HepG2 (cell line): ENCODE data around the gene HERC5. TPM values are rescaled to one million over a fixed set of nuclear protein-coding genes. Genes with fewer than 3 reads are reported as not detected.

Experiments used
- EP300 ChIP-seq, 3 experiments: sonication (generic) in 1 of 3; formaldehyde crosslinking in 1 of 3; IDR thresholded peaks; 2 replicates each; pipeline versions ENCODE4 v1.5.1 to v1.6.1; 2011 to 2020; ENCODE audit warnings: low read depth in 2 of 3, low read length in 2 of 3, borderline replicate concordance in 1 of 3, improper control_type of control experiment in 1 of 3, mild to moderate bottlenecking in 1 of 3, missing genetic modification reagents in 1 of 3, moderate library complexity in 1 of 3
- FOXA3 ChIP-seq: IDR thresholded peaks from 2 replicates; pipeline ENCODE4 v1.6.1; 2016; ENCODE audit warnings: missing genetic modification reagents, missing compliant biosample characterization
- FOXM1 ChIP-seq: sonication (generic); formaldehyde crosslinking; IDR thresholded peaks from 2 replicates; pipeline ENCODE4 v1.5.0; 2020; ENCODE audit warnings: missing genetic modification reagents
- HOMEZ ChIP-seq: IDR thresholded peaks from 2 replicates; pipeline ENCODE4 v1.6.1; 2016; ENCODE audit warnings: low read depth
- MAFF ChIP-seq: IDR thresholded peaks from 2 replicates; pipeline ENCODE4 v1.6.1; 2011; ENCODE audit warnings: low read depth, low read length, improper control_type of control experiment
- MAFK ChIP-seq, 2 experiments: IDR thresholded peaks in 1 of 2; conservative IDR thresholded peaks in 1 of 2; 2 replicates each; pipeline ENCODE4 v1.6.1; 2011; ENCODE audit warnings: improper control_type of control experiment in 2 of 2, low read length in 2 of 2
- MZF1 ChIP-seq: sonication (generic); formaldehyde crosslinking; IDR thresholded peaks from 2 replicates; pipeline ENCODE4 v1.8.1; 2023; ENCODE audit warnings: mild to moderate bottlenecking, missing genetic modification reagents, borderline replicate concordance
- SALL1 ChIP-seq: sonication (generic); formaldehyde crosslinking; IDR thresholded peaks from 2 replicates; pipeline ENCODE4 v1.8.0; 2022; ENCODE audit warnings: mild to moderate bottlenecking, missing genetic modification reagents
- SOX13 ChIP-seq, 3 experiments: fragments of 450-650 bp in 1 of 3; sonication (generic) in 1 of 3; formaldehyde crosslinking in 1 of 3; IDR thresholded peaks in 2 of 3; conservative IDR thresholded peaks in 1 of 3; 2 replicates each; pipeline versions ENCODE4 v1.5.0 to v1.6.1; 2016 to 2020; ENCODE audit warnings: antibody characterized with exemption in 1 of 3, mild to moderate bottlenecking in 1 of 3, missing compliant biosample characterization in 1 of 3, missing genetic modification reagents in 1 of 3, moderate library complexity in 1 of 3
- THRA ChIP-seq: sonication (generic); formaldehyde crosslinking; IDR thresholded peaks from 2 replicates; pipeline ENCODE4 v1.4.0; 2020; ENCODE audit warnings: missing genetic modification reagents, borderline replicate concordance
- ZFP36 ChIP-seq: fragments of 150-350 bp; IDR thresholded peaks from 2 replicates; pipeline ENCODE4 v1.6.1; 2018; ENCODE audit warnings: borderline replicate concordance, low read length, low read depth; ENCODE audit not compliant: partially characterized antibody
- ZNF230 ChIP-seq: sonication (generic); formaldehyde crosslinking; IDR thresholded peaks from 2 replicates; pipeline ENCODE4 v1.4.0; 2020; ENCODE audit warnings: mild to moderate bottlenecking, missing genetic modification reagents
- ZNF646 ChIP-seq: sonication (generic); formaldehyde crosslinking; IDR thresholded peaks from 2 replicates; pipeline ENCODE4 v1.9.0; 2021; ENCODE audit warnings: mild to moderate bottlenecking, missing genetic modification reagents
- ZNF7 ChIP-seq: IDR thresholded peaks from 2 replicates; pipeline ENCODE4 v1.6.1; 2016; ENCODE audit warnings: missing biosample characterization, missing genetic modification reagents
- polyA plus RNA-seq, 8 experiments: library from polyadenylated mRNA; depleted of rRNA in 3 of 8; stranded (reverse) in 7 of 8; unstranded in 1 of 8; fragments of >200 nt; fragmentation: Illumina TruSeq in 4 of 8; extraction: Trizol in 4 of 8; gene quantifications; 2 replicates each; pipeline versions ENCODE4 v1.2.1 to v1.2.3, GENCODE V29; 2011 to 2016; ENCODE audit warnings: low read depth in 4 of 8, missing spikeins in 1 of 8, mixed read lengths in 1 of 8; ENCODE audit not compliant: insufficient read depth in 1 of 8
- total RNA-seq, 5 experiments: library from RNA; depleted of rRNA; stranded (reverse); fragments of >200 nt; fragmentation: Illumina TruSeq; extraction: Trizol; gene quantifications; 2 replicates each; pipeline ENCODE4 v1.2.3, GENCODE V29; 2016; ENCODE audit warnings: low read depth in 1 of 5

HERC5 gene
- total and polyA plus RNA-seq, 2 of the 13 experiments (the other 11 are each of a cell fraction or from before 2014, with no cell fraction given) = 0.13 to 0.33 TPM

DNA sequence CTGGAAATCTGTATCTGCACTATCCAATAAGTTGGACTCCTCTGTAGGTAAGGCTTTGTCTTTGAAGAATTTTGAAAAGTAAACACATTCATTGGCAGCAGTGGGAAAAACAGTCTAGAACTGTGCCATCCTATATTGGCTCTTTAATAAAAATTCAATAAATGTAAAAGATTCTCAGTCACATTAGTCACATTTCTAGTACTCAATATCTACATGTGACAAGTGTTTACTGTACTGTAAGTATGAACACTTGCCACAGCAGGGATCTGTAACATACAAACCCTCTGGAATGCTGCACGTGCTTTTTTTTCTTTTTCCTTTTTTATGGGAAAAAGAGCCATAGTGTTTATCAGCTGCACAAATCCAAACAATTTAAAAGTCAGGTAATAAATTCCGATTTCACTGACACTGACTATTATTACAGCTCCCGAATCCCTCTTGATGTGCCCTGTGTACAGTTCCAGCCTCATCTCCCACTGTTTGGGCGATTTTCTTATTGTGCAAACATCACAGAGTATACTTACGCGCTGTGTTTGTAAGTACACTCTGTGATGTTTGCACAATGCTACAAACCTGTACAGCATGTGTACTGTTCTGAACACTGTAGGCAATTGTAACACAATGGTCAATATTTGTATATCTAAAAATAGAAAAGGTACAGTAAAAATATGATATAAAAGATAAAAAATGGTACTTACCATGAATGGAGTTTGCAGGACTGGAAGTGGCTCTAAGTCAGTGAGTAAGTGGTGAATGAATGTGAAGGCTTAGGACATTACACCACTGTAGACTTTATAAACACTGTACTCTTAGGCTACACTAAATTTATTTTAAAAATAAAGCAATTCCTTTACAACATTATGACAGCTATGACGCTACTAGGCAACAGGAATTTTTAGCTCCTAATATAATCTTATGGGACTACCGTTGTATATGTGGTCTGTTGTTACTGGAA is 57.9 kb downstream of the HERC5 start (continued):
- TF ChIP-seq ZNF7 (no peak), ZNF646 (CRISPR knock-in tag) (no peak), FOXM1 (CRISPR knock-in tag) (no peak), MZF1 (CRISPR knock-in tag) (no peak), SALL1 (CRISPR knock-in tag) (peak; percentile 70; the same call in 1 of the 2 replicates), HOMEZ (CRISPR knock-in tag) (0 out of 2 replicates have a peak, but pooled peaks have one; percentile 14), EP300 (IDR thresholded peaks at IDR 0.05; ENCODE audit: low read depth in 2 of 2, low read length in 2 of 2) (peak in 1 of 2 experiments; percentile 68; a peak in 2 of 4 replicates), EP300 (CRISPR knock-in tag; IDR thresholded peaks at IDR 0.05; ENCODE audit: borderline replicate concordance) (peak; percentile 39; the same call in 1 of the 2 replicates), ZNF230 (CRISPR knock-in tag) (no peak), FOXA3 (CRISPR knock-in tag) (peak; percentile 97), MAFF (no peak), MAFK (conservative IDR thresholded peaks at IDR 0.05 in 1 of 2, IDR thresholded peaks at IDR 0.05 in 1 of 2; ENCODE audit: low read length in 2 of 2) (no peak), SOX13 (IDR thresholded peaks at IDR 0.05) (0 out of 2 replicates have a peak, but pooled peaks have one; percentile 47), SOX13 (CRISPR knock-in tag; conservative IDR thresholded peaks at IDR 0.05 in 1 of 2, IDR thresholded peaks at IDR 0.05 in 1 of 2) (peak in 1 of 2 experiments; percentile 90; a peak in 2 of 4 replicates), THRA (CRISPR knock-in tag) (0 out of 2 replicates have a peak, but pooled peaks have one; percentile 26), ZFP36 (peak; percentile 89)
